SK-MEL-5 (cell line): ENCODE data around the gene TDRD3. TPM values are rescaled to one million over a fixed set of nuclear protein-coding genes. Genes with fewer than 3 reads are reported as not detected.
A peak's percentile ranks its signal among the peaks of the same experiment; 100 is the strongest.
"Not testable (repeated sequence)": the region's sequence is repeated elsewhere in the genome, so short reads cannot be mapped to it uniquely, and the experiment has no call there.

Experiments used
- DNase-seq: peaks from one replicate; pipeline ENCODE4 v3.0.0-alpha.2; 2016; ENCODE audit warnings: low read depth, low spot score
- in situ Hi-C: cut with HindIII; loops from 2 replicates; pipeline ENCODE4 v1.10.0; 2016; ENCODE audit warnings: low sequenced_read_pairs, high pct_unique_total_duplicates, low pct_unique_long_range_greater_than_20kb
- total RNA-seq: library from RNA; depleted of rRNA; stranded (reverse); fragments of >200 nt; shearing (Covaris generic); gene quantifications from 2 replicates; pipeline ENCODE4 v1.2.3, GENCODE V29; 2014

TDRD3 gene
- total RNA-seq, 1 experiment from 2014 or later, result 74.1 TPM

- peak; percentile 94 for DNase-seq
- in situ Hi-C loops, result no loop called here
These were observed 843 bp upstream of the TDRD3 start for GRCh38 chr13:60395971-60396782.

GRCh38 chr13:60397704-60398378, 821 bp downstream of the TDRD3 start:
- peak; percentile 65 for DNase-seq
- in situ Hi-C loops, result no loop called here

GRCh38 chr13:60398379-60398891, 1.4 kb downstream of the TDRD3 start:
- in situ Hi-C loops, result no loop called here
- DNase-seq, result no peak

GRCh38 chr13:60398907-60399589, 2.0 kb downstream of the TDRD3 start:
- DNase-seq, result no peak

GRCh38 chr13:60402022-60402421, 5.0 kb downstream of the TDRD3 start:
- in situ Hi-C loops, result no loop called here
- no peak for DNase-seq

More at GRCh38 chr13:60398907-60399589, 2.0 kb downstream of the TDRD3 start:
- in situ Hi-C loops, result no loop called here

GRCh38 chr13:60407095-60407494, 10.1 kb downstream of the TDRD3 start:
- in situ Hi-C loops, result no loop called here
- DNase-seq, result no peak

- in situ Hi-C loops, result not testable (repeated sequence)
These were observed 10.8 kb downstream of the TDRD3 start for GRCh38 chr13:60407852-60408251.

GRCh38 chr13:60409574-60410292, 12.7 kb downstream of the TDRD3 start:
- in situ Hi-C loops, result not testable (repeated sequence)
- DNase-seq, result peak; percentile 65

More at GRCh38 chr13:60407852-60408251, 10.8 kb downstream of the TDRD3 start:
- DNase-seq, result not testable (repeated sequence)

- in situ Hi-C loops, result no loop called here
- DNase-seq, result peak; percentile 40
These were observed 13.3 kb downstream of the TDRD3 start for GRCh38 chr13:60410299-60410698.

GRCh38 chr13:60411464-60411863, 14.4 kb downstream of the TDRD3 start:
- DNase-seq, result no peak
- in situ Hi-C loops, result no loop called here

- DNase-seq, result no peak
- in situ Hi-C loops, result no loop called here
These were observed 15.0 kb downstream of the TDRD3 start for GRCh38 chr13:60411983-60412382.

- in situ Hi-C loops, result no loop called here
- DNase-seq, result no peak
These were observed 16.0 kb downstream of the TDRD3 start for GRCh38 chr13:60412909-60413616.

GRCh38 chr13:60414177-60414576, 17.2 kb downstream of the TDRD3 start:
- no peak for DNase-seq
- in situ Hi-C loops, result no loop called here

GRCh38 chr13:60417734-60418133, 20.7 kb downstream of the TDRD3 start:
- no peak for DNase-seq
- in situ Hi-C loops, result no loop called here

- in situ Hi-C loops, result no loop called here
- DNase-seq, result no peak
These were observed 21.9 kb downstream of the TDRD3 start for GRCh38 chr13:60418954-60419353.

- in situ Hi-C loops, result no loop called here
- no peak for DNase-seq
These were observed 28.3 kb downstream of the TDRD3 start for GRCh38 chr13:60425332-60425731.

- in situ Hi-C loops, result no loop called here
- DNase-seq, result no peak
These were observed 29.1 kb downstream of the TDRD3 start for GRCh38 chr13:60426075-60426474.
